TTC549 (cell line): ENCODE results near the gene MEIS1.
"Not testable (repeated sequence)": the region's sequence is repeated elsewhere in the genome, so short reads cannot be mapped to it uniquely, and the experiment has no call there.

Experiments
- FAIRE-seq: peaks from 2 replicates; lab custom pipeline; 2012; peaks lifted over from hg19 to GRCh38; lab: Jason Lieb, UNC

The MEIS1 gene

GRCh38 chr2:66467718-66468117 is 32.8 kb downstream of the MEIS1 start:
- no peak for FAIRE-seq

GRCh38 chr2:66469214-66469902 is 34.4 kb downstream of the MEIS1 start:
- no peak for FAIRE-seq

GRCh38 chr2:66470199-66470598 is 35.3 kb downstream of the MEIS1 start:
- FAIRE-seq: no peak

DNA sequence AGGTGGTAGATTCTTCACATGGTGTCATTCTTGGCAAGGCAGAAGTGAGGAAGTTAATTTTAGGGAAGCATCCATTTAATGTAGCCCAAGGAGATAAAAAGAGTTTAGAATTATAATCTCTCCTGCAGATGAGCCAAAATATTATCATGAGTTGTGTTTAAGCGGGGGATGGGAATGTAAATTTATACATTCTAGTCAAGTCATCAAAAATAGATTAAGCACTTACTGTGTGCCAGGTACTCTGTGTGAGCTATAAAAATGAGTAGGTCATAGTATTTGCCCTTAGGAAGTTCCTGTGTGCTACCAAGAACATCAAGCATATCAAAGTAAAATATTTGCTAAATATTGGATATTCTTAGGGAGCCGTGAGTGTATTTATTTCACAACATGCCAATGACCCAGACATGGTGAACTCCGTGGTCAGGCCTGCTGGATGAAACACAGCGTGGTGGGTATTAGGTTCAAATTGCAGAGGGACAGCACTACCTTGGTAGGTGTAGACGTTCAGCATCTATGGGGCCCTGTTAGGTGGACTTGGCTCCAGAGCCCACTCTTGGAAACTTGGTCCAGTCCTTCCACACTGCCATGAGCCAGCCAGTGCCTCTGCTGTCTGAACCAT is 37.4 kb downstream of the MEIS1 start:
- FAIRE-seq: no peak

GRCh38 chr2:66477135-66477842 is 42.4 kb downstream of the MEIS1 start:
- no peak for FAIRE-seq

- no peak for FAIRE-seq
These were observed 43.4 kb downstream of the MEIS1 start for GRCh38 chr2:66478299-66478698.

- no peak for FAIRE-seq
These were observed 43.9 kb downstream of the MEIS1 start for GRCh38 chr2:66478731-66479316.

DNA sequence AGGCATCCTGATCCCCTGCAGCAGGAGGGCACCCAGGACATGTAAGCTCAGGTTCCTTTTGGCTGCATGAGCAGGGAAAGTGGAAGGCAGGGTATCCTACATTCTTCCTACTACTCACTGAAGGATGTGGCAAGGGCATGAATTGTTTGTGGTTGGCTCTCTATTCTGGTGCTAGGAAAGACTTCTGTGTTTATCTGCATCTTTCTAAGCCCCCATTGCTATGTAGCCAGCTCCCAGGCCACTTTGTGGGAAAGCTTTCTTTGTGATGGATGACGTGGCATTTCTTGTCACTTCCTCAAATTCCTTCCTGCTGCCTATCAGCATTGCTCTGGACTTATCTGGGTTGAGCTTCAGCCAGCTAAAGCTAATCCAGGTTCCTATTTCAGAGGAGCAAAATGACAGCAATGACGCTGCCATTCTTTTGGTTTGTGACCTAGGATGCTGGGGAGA is 46.2 kb downstream of the MEIS1 start:
- no peak for FAIRE-seq

DNA sequence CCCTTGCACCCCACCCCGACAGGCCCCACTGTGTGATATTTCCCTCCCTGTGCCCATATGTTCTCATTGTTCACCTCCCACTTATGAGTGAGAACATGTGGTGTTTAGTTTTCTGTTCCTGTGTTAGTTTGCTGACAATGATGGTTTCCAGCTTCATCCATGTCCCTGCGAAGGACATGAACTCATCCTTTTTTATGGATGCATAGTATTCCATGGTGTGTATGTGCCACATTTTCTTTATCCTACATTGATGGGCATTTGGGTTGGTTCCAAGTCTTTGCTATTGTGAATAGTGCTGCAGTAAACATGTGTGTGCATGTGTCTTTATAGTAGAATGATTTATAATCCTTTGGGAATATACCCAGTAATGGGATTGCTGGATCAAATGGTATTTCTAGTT is 50.3 kb downstream of the MEIS1 start:
- FAIRE-seq: not testable (repeated sequence)

GRCh38 chr2:66488946-66489345 is 54.0 kb downstream of the MEIS1 start:
- FAIRE-seq: no peak

- FAIRE-seq: no peak
These were observed 54.5 kb downstream of the MEIS1 start for GRCh38 chr2:66489436-66489835.

GRCh38 chr2:66490588-66491001 is 55.7 kb downstream of the MEIS1 start:
- FAIRE-seq: no peak

DNA sequence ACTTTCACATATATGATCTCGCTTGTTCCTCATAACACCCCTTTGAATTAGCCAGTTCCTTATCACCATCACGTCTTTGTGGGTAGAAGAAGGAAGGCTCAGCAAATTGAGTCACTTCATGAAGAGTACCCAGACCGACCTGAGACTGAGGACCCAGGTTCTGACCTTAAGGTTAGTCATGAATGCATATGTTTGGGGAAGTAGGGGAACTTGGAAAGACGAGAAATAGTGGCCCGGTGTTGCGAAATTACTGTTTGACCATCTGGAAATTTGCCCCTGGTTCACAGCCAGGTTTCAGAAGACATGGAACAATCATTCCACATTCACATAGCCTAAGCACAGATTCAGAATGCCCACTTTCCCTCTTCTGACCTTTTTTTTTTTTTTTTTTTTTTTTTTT is 59.8 kb downstream of the MEIS1 start:
- no peak for FAIRE-seq

- FAIRE-seq: no peak
These were observed 61.1 kb downstream of the MEIS1 start for GRCh38 chr2:66495788-66496640.

DNA sequence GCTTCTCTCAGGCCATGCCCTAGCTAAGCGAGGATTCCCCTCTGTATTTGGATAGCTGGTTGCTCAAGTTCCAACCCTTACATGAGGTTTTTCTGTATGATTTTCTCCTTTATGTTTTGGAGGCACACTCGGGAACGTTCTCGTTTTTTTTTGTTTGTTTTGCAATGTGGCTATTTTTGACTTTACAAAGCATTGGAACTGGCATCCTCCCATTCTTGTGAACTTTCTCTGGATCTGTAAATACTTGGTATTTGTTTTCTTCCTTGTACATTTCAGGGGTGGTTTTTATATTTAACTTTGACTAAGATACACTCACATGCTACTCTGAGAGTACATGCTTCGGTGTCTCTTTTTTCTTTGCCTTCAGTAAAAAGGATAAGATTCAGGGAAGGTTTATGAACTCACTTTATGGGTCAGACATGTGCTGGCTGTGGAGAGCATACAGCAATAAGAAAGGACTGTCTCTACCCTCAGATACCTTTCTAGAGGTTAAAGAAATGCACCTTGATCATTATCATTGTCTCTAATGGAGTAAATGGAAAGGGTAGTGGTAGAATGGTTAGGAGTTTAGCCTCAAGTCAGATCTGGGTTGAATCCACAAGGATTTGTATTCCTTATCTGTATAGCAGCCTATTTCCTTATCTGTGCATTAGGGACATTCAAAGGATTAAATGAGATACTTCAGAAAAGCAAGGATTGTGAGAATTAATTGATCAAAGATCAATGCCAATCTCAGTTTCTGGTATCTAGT is 61.9 kb downstream of the MEIS1 start:
- FAIRE-seq: no peak

- no peak for FAIRE-seq
These were observed 62.7 kb downstream of the MEIS1 start for GRCh38 chr2:66497431-66498288.

- no peak for FAIRE-seq
These were observed 63.5 kb downstream of the MEIS1 start for GRCh38 chr2:66498289-66498975.

DNA sequence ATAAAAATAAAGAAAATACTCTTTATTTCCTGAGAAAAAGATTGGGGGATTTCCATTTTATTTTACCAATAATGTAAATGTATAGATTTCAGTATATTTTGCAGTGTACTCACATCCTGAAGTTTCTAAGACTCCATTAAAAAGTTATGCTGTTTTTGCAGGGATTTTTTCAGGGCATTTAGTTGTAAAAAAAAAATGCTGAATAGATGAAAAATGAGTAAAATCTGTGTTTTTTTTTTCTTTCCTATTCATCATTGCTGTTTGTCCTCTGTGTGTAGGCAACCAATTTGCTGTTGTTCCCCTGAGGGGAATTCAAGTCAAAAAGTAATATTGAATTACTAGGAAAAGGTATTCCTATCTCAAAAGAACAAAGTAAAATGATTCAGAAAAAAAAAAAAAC is 66.3 kb downstream of the MEIS1 start:
- no peak for FAIRE-seq

- FAIRE-seq: no peak
These were observed 71.3 kb downstream of the MEIS1 start for GRCh38 chr2:66506265-66506664.

GRCh38 chr2:66507673-66508201 is 72.8 kb downstream of the MEIS1 start:
- no peak for FAIRE-seq
